Measurements from ENCODE around the gene AGFG2.
"Not testable (repeated sequence)": the region's sequence is repeated elsewhere in the genome, so short reads cannot be mapped to it uniquely, and the experiment has no call there.

AGFG2 gene
- total RNA-seq, result 43.7 to 54.0 (median 47.0) reads per million in 3 donors

GRCh38 chr7:100538654-100539435 lies at the start of gene AGFG2:
TSS of gene AGFG2 (plus strand) at chr7:100539203. CDS start at chr7:100539347, 144 bp downstream.
- Histone ChIP-seq H3K27ac (ENCODE audit: insufficient read depth, low read length, poor library complexity, severe bottlenecking) (peak within 1 kb of the TSS; percentile 59), H3K9me3 (ENCODE audit: control insufficient read depth, low read length) (no peaks in the 10 kb centered on the region), H3K4me3 (ENCODE audit: insufficient read depth, low read depth, low read length, poor library complexity, severe bottlenecking) (peak within 1 kb of the TSS; percentile 84)

GRCh38 chr7:100489824-100490223 lies 49.2 kb upstream of the AGFG2 start:
- peak in 1 of 3 donors; percentile 37 for DNase-seq
- H3K4me3 ChIP-seq (ENCODE audit: insufficient read depth, low read depth, low read length, poor library complexity, severe bottlenecking), result no peak overlapping the region

More at GRCh38 chr7:100538654-100539435, at the start of gene AGFG2:
- peak; percentile 100 for DNase-seq
- H3K4me1 ChIP-seq (ENCODE audit: control insufficient read depth, insufficient read depth, low read length, poor library complexity, severe bottlenecking), result peaks cover 36% of the 10 kb centered on the region
- no peaks in the 10 kb centered on the region for H3K36me3 ChIP-seq (ENCODE audit: control insufficient read depth, insufficient read depth, low read length)
- no peaks in the 10 kb centered on the region for H3K27me3 ChIP-seq (replicated peaks; ENCODE audit: control insufficient read depth, insufficient read depth, low read length, poor library complexity, severe bottlenecking)

GRCh38 chr7:100490483-100491191 lies 48.4 kb upstream of the AGFG2 start:
- no peak overlapping the region for H3K4me3 ChIP-seq (ENCODE audit: insufficient read depth, low read depth, low read length, poor library complexity, severe bottlenecking)
- no peak overlapping the region for H3K27ac ChIP-seq (ENCODE audit: insufficient read depth, low read length, poor library complexity, severe bottlenecking)
- no peak for DNase-seq

More at GRCh38 chr7:100489824-100490223, 49.2 kb upstream of the AGFG2 start:
- Histone ChIP-seq H3K27ac (ENCODE audit: insufficient read depth, low read length, poor library complexity, severe bottlenecking) (no peak overlapping the region), H3K27me3 (replicated peaks; ENCODE audit: control insufficient read depth, insufficient read depth, low read length, poor library complexity, severe bottlenecking) (no peaks in the 10 kb centered on the region), H3K9me3 (ENCODE audit: control insufficient read depth, low read length) (no peaks in the 10 kb centered on the region), H3K4me1 (ENCODE audit: control insufficient read depth, insufficient read depth, low read length, poor library complexity, severe bottlenecking) (peaks cover 14% of the 10 kb centered on the region), H3K36me3 (ENCODE audit: control insufficient read depth, insufficient read depth, low read length) (no peaks in the 10 kb centered on the region)

GRCh38 chr7:100491192-100491578 lies 47.8 kb upstream of the AGFG2 start:
- Histone ChIP-seq H3K9me3 (ENCODE audit: control insufficient read depth, low read length) (no peaks in the 10 kb centered on the region), H3K36me3 (ENCODE audit: control insufficient read depth, insufficient read depth, low read length) (no peaks in the 10 kb centered on the region), H3K27me3 (replicated peaks; ENCODE audit: control insufficient read depth, insufficient read depth, low read length, poor library complexity, severe bottlenecking) (no peaks in the 10 kb centered on the region), H3K4me1 (ENCODE audit: control insufficient read depth, insufficient read depth, low read length, poor library complexity, severe bottlenecking) (peaks cover 14% of the 10 kb centered on the region), H3K27ac (ENCODE audit: insufficient read depth, low read length, poor library complexity, severe bottlenecking) (no peak overlapping the region), H3K4me3 (ENCODE audit: insufficient read depth, low read depth, low read length, poor library complexity, severe bottlenecking) (no peak overlapping the region)
- no peak for DNase-seq

More at GRCh38 chr7:100490483-100491191, 48.4 kb upstream of the AGFG2 start:
- Histone ChIP-seq H3K27me3 (replicated peaks; ENCODE audit: control insufficient read depth, insufficient read depth, low read length, poor library complexity, severe bottlenecking) (no peaks in the 10 kb centered on the region), H3K9me3 (ENCODE audit: control insufficient read depth, low read length) (no peaks in the 10 kb centered on the region), H3K4me1 (ENCODE audit: control insufficient read depth, insufficient read depth, low read length, poor library complexity, severe bottlenecking) (peaks cover 14% of the 10 kb centered on the region), H3K36me3 (ENCODE audit: control insufficient read depth, insufficient read depth, low read length) (no peaks in the 10 kb centered on the region)

GRCh38 chr7:100492738-100493475 lies 46.1 kb upstream of the AGFG2 start:
- Histone ChIP-seq H3K4me1 (ENCODE audit: control insufficient read depth, insufficient read depth, low read length, poor library complexity, severe bottlenecking) (peaks cover 14% of the 10 kb centered on the region), H3K9me3 (ENCODE audit: control insufficient read depth, low read length) (no peaks in the 10 kb centered on the region)

GRCh38 chr7:100493476-100494264 lies 45.3 kb upstream of the AGFG2 start:
- Histone ChIP-seq H3K4me3 (ENCODE audit: insufficient read depth, low read depth, low read length, poor library complexity, severe bottlenecking) (peak overlapping the region; percentile 52), H3K27me3 (replicated peaks; ENCODE audit: control insufficient read depth, insufficient read depth, low read length, poor library complexity, severe bottlenecking) (no peaks in the 10 kb centered on the region), H3K36me3 (ENCODE audit: control insufficient read depth, insufficient read depth, low read length) (no peaks in the 10 kb centered on the region), H3K4me1 (ENCODE audit: control insufficient read depth, insufficient read depth, low read length, poor library complexity, severe bottlenecking) (peaks cover 14% of the 10 kb centered on the region), H3K9me3 (ENCODE audit: control insufficient read depth, low read length) (no peaks in the 10 kb centered on the region), H3K27ac (ENCODE audit: insufficient read depth, low read length, poor library complexity, severe bottlenecking) (no peak overlapping the region)
- no peak for DNase-seq

More at GRCh38 chr7:100492738-100493475, 46.1 kb upstream of the AGFG2 start:
- Histone ChIP-seq H3K27ac (ENCODE audit: insufficient read depth, low read length, poor library complexity, severe bottlenecking) (no peak overlapping the region), H3K27me3 (replicated peaks; ENCODE audit: control insufficient read depth, insufficient read depth, low read length, poor library complexity, severe bottlenecking) (no peaks in the 10 kb centered on the region), H3K36me3 (ENCODE audit: control insufficient read depth, insufficient read depth, low read length) (no peaks in the 10 kb centered on the region), H3K4me3 (ENCODE audit: insufficient read depth, low read depth, low read length, poor library complexity, severe bottlenecking) (peak overlapping the region; percentile 52)
- DNase-seq, result no peak

- Histone ChIP-seq H3K4me1 (ENCODE audit: control insufficient read depth, insufficient read depth, low read length, poor library complexity, severe bottlenecking) (peaks cover 14% of the 10 kb centered on the region), H3K27me3 (replicated peaks; ENCODE audit: control insufficient read depth, insufficient read depth, low read length, poor library complexity, severe bottlenecking) (no peaks in the 10 kb centered on the region), H3K9me3 (ENCODE audit: control insufficient read depth, low read length) (no peaks in the 10 kb centered on the region), H3K4me3 (ENCODE audit: insufficient read depth, low read depth, low read length, poor library complexity, severe bottlenecking) (no peak overlapping the region), H3K27ac (ENCODE audit: insufficient read depth, low read length, poor library complexity, severe bottlenecking) (no peak overlapping the region), H3K36me3 (ENCODE audit: control insufficient read depth, insufficient read depth, low read length) (no peaks in the 10 kb centered on the region)
- DNase-seq, result no peak
These were observed 42.5 kb upstream of the AGFG2 start for GRCh38 chr7:100496509-100496908.

GRCh38 chr7:100500743-100501142 lies 38.3 kb upstream of the AGFG2 start:
- not testable (repeated sequence) for H3K27me3 ChIP-seq (replicated peaks; ENCODE audit: control insufficient read depth, insufficient read depth, low read length, poor library complexity, severe bottlenecking); H3K4me1 ChIP-seq (ENCODE audit: control insufficient read depth, insufficient read depth, low read length, poor library complexity, severe bottlenecking); H3K27ac ChIP-seq (ENCODE audit: insufficient read depth, low read length, poor library complexity, severe bottlenecking); H3K9me3 ChIP-seq (ENCODE audit: control insufficient read depth, low read length); H3K36me3 ChIP-seq (ENCODE audit: control insufficient read depth, insufficient read depth, low read length); H3K4me3 ChIP-seq (ENCODE audit: insufficient read depth, low read depth, low read length, poor library complexity, severe bottlenecking); DNase-seq

GRCh38 chr7:100504031-100504430 lies 35.0 kb upstream of the AGFG2 start:
- H3K4me3 ChIP-seq (ENCODE audit: insufficient read depth, low read depth, low read length, poor library complexity, severe bottlenecking); H3K4me1 ChIP-seq (ENCODE audit: control insufficient read depth, insufficient read depth, low read length, poor library complexity, severe bottlenecking); H3K9me3 ChIP-seq (ENCODE audit: control insufficient read depth, low read length); H3K36me3 ChIP-seq (ENCODE audit: control insufficient read depth, insufficient read depth, low read length); H3K27ac ChIP-seq (ENCODE audit: insufficient read depth, low read length, poor library complexity, severe bottlenecking); DNase-seq; H3K27me3 ChIP-seq (replicated peaks; ENCODE audit: control insufficient read depth, insufficient read depth, low read length, poor library complexity, severe bottlenecking): not testable (repeated sequence)
